Pulmonary artery endothelial cell (primary cell): ENCODE measurements around the gene EXOC2. TPM values are rescaled to one million over a fixed set of nuclear protein-coding genes. Genes with fewer than 3 reads are reported as not detected.

Experiments used
- DNase-seq: peaks from one replicate; pipeline ENCODE4 v3.0.0-alpha.2; 2011; ENCODE audit warnings: low read depth, low spot score
- total RNA-seq: library from RNA; depleted of rRNA; stranded (reverse); fragments of >200 nt; gene quantifications from 2 replicates; pipeline ENCODE4 v1.2.3, GENCODE V29; 2014

EXOC2 gene
- total RNA-seq, 1 donor from 2014 or later = 39.2 TPM

DNA sequence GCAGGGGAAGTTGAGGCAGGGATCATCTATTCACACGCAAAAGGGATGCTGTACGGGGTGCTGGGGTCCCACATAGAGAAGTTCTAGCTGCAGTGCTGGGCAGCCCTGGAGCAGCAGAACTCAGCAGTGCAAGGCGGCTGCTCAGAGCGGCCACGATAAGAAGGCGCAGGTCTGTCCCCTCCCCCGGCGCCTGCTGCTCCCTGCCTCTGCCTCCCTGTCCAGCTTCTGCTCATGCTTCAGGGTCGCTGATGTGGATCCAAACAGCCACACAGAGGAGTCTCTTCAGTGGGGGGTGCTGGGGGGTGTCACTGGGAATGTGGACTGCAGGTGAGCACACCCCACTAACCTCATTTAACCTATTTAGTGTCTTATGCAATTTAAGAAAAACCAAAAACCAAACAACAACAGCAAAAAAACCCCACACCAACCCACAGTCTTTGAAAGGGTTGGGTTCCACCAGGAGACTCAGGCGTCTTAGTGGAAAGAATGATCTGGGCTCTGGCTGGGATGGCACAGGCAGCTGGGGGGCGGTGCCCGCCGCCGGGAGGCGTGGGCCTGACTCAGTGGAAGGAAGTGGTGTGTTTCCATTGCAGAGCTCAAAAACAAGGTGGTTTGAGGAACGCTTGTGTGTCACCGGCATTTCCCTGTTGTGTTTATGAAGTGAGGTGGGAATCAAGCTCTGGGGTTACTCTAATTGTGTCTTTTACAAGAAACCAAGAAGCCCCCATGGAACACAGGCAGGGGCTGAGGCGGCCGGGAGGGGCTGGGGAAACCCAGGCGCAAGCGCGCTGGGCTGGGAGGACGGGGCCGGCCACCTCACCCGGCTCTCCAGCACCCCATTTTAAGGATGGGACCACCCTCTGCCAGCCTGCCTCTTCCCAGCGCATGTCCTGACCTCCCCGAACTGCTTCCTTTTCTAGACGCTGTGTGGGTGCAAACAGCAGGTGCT lies 246.2 kb downstream of the EXOC2 start:
- no peak for DNase-seq

- no peak for DNase-seq
Measured at GRCh38 chr6:445571-446417, 247.1 kb downstream of the EXOC2 start.

- DNase-seq = no peak
Measured at GRCh38 chr6:444653-445275, 248.2 kb downstream of the EXOC2 start.

GRCh38 chr6:443621-444159 lies 249.2 kb downstream of the EXOC2 start:
- no peak for DNase-seq

GRCh38 chr6:441126-441920 lies 251.6 kb downstream of the EXOC2 start:
- no peak for DNase-seq

DNA sequence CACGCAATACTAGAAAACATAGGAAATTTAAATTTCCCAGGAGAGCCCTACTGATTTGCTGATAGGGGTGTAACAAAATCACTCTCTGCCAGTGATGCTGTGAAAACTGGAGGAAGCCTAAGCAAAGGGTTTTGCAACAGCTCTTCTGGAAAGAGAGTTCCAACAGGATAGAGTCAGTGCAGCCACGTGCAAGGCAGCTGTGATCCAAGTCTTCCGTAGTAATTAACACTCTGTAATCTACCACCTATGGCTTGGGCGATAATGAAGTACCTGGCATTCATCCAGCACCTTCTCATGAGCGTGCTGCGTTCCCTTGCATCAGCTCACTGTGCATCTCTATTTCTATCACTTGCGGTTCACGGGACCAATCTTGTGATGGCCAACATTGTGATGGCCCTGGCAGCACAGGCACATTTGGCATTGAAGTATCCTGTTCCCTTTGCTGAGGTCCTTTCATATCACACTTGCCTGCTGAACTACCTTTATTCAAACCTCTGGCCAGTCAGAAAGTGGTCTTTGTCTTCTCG lies 253.2 kb downstream of the EXOC2 start:
- DNase-seq = no peak

DNA sequence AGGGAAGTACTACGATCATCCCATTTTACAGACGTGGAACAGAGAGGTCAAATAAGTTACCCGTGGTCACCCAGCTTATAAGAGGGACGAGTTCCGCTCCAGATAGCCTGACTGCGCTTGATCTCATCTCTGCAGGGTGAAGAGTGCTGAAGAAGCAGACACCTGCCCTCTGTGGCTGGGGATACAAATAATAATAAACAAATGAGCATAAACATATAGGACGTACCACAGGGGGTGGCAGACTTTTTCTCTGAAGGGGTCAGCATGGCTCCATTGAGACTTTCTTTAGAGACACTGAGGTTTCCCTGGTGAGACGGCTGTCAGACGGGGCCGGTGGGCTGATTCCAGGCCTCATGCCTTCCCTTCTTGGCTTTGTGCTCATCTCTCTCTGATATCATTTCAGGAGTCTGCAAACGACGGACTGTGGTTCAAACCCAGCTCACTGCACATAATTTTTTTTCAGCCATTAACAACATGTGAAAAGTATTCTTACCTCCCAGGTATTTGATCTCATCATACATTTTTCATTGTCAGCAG lies 254.2 kb downstream of the EXOC2 start:
- no peak for DNase-seq

GRCh38 chr6:437037-437392 lies 255.9 kb downstream of the EXOC2 start:
- no peak for DNase-seq

GRCh38 chr6:436308-437036 lies 256.5 kb downstream of the EXOC2 start:
- DNase-seq = no peak

- DNase-seq = no peak
Measured at GRCh38 chr6:435441-436307, 257.3 kb downstream of the EXOC2 start.

Other genes starting within 250 kb of the EXOC2 start
- 0.71 and 0.73 TPM in 2 replicates for gene HUS1B, start 36.0 kb downstream of the EXOC2 start, total RNA-seq